Stimulated activated CD8-positive, alpha-beta memory T cell treated with anti-CD3 and anti-CD28 coated beads, Interleukin-12 subunit alpha, Interleukin-12 subunit beta, amount 100 ng/mL, for 1 hour (primary cell): ENCODE measurements around the gene SAG.
"Not testable (repeated sequence)": the region's sequence is repeated elsewhere in the genome, so short reads cannot be mapped to it uniquely, and the experiment has no call there.

Experiments
- DNase-seq: peaks from one replicate; pipeline ENCODE4 v3.0.0-alpha.2; 2020; ENCODE audit warnings: low read depth

SAG gene

DNA sequence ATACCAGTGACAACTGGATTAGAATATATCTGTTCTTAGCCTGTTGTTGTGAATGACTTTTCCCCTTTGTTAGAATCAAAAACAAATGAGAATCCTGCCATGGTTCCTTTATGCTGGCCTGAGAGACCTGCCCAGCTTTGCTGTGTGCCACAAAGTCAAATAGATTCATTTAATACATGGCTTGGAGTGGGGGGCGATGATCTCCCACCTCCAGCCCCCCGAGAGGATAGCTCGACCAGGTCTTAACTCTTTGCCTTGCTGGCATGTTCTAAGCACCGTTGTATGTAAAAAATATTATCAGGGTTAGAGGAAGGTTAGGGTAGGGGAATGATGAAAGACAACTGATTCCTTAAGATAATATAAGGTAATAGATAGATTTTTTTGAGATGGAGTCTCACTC lies 24.5 kb downstream of the SAG start:
- no peak for DNase-seq

DNA sequence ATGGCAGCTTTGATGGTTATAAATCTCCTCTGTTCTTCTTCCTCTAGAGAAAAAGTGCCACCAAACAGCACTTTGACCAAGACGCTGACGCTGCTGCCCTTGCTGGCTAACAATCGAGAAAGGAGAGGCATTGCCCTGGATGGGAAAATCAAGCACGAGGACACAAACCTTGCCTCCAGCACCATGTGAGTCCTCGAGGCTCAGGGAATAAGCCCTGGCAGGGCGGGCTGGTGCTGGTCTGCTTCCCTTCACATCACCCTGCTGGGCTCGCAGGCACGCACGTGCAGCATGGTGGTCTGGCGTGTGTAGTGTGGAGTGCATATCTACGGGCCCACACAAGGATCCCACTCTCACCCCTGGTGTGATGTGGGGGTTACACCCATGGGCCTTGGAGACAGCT lies 27.3 kb downstream of the SAG start:
- no peak for DNase-seq

DNA sequence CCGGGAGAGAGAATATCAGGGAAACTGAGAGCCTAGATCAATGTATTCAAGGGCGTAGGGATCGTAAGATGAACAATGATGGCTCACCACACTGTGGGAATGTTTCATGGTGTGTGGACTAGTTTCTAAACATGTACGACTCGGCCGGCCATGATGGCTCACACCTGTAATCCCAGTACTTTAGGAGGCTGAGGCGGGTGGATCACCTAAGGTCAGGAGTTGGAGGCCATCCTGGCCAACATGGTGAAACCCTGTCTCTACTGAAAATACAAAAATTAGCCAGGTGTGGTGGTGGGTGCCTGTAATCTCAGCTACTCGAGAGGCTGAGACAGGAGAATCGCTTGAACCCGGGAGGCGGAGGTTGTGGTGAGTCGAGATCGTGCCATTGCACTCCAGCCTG lies 28.5 kb downstream of the SAG start:
- DNase-seq = not testable (repeated sequence)

DNA sequence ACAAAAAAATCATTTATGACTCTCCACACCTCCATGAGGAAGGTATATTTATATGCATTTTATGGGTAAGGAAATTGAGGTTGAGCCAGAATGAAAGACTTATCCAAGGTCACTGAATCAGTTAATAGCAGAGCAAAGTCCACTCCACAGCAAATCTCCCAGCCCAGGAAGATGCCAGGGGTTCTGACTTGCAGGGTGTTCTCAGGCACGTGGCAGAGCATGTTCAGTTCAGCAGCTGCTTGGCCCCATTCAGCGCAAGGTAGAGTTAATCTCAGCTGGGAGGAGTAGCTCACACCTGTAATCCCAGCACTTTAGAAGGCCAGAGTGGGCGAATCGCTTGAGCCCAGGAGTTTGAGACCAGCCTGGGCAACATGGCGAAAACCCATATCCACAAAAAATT lies 28.9 kb downstream of the SAG start:
- no peak for DNase-seq

DNA sequence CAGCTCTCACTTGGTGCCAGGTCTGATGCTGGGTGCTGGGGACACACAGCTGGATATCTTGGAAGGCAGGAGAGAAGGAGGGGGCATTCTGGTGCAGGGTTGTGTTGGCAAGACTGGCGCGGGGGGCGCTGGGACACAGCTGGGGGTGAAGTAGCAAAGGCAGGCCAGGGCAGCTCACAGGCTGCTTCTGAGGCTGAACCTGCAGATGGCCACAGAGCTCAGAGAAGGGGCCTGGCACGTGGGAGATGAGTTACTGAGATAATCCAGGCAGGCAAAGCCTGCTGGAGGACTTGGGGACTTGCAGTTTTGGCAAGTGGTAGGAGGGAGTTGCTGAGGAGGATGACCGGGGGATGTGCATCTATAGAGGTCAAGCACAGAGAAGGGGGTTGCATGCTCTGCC lies 30.4 kb downstream of the SAG start:
- DNase-seq = no peak

DNA sequence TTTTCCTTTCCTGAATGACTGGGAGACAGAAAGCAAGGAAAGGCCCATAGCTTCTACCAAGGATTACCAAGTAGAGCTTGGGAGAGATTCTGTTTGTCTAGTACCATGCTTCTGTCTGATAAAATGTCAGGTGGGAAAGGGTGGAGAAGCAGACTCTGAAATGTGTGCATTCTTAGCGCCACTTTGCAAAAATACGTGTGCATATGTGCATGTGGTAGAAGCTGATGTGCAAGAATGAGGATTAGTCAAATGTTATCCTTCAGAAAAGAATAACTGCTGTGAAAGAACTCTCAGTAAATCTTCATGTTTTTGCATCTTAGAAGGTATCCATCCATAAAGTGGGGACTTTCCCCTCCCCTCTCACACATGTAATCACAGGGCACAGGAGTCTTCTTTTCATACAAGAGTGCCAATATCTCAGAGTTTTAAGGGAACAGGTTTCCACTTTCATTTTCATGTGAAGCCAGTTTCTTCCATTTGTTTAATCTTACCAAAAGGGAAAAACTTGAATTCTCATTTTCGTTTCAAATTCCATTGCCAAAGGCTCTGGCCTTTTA lies 31.3 kb downstream of the SAG start:
- DNase-seq = no peak

DNA sequence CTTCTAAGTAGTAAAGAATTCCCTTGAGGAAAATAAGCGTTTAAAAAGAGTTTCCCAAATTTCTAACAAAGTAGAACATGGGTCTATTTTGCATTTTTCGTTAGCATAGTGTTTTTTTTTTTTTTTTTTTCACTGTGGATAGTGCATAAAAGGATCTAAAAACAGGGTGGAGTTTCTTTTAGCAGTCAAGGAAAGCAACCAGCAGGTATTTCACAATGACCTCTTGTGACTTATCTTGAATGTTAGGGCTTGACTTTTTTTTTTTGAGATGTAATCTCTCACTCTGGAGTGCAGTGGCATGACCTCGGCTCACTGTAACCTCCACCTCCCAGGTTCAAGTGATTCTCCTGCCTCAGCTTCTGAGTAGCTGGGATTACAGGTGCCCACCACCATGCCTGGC lies 31.8 kb downstream of the SAG start:
- DNase-seq = no peak

DNA sequence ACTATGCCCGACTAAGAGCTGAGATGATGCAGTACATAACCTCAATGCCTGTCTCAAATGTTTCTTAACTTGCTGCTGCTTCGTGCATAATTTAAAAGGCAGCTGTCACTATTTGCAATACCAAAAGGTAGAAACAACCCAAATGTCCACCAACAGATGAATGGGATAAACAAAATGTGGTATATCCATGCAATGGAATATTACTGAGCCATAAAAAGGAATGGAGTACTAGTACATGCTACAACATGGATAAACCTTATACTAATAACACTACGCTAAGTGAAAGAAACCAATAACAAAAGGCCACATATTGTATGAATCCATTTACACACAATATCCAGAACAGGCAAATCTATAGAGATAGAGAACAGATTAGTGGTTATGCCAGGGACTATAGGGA lies 33.7 kb downstream of the SAG start:
- no peak for DNase-seq

DNA sequence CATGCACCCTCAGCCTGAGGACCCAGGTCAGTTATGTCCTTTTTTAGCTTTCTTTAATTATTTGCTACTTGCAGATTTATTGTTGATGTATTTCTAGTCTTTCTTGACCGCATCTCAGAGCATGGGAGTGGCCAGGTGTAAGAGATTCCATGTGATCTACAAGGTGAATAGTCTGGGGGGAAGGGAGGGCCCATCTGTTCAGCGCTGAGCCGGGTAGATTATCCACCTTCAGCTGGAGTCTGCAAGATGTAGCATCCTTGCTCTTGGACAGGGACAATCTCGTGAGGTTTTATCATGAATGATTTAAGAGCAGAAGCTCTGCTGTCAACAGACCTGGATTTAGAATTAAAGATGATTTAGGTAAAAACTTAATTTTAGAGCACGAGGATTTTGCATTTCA lies 34.7 kb downstream of the SAG start:
- no peak for DNase-seq

DNA sequence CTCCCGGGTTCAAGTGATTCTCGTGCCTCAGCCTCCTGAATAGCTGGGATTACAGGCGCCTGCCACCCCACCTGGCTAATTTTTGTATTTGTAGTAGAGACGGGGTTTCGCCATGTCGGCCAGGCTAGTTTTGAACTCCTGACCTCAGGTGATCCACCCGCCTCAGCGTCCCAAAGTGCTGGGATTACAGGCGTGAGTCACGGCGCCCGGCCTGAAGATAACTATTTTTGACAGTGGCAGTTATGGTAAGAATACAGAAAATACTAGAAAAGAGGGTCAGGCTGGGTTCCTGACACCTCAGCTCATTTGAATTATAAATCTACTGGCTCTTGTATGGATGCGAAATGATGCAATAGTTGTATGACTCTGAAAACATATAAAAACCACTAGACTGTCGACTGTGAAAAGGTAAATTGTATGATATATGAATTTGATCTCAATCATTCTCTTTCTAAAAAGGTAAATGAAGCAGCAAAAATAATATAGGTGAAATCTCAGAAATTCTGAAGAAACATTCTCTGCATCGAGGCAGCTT lies 35.6 kb downstream of the SAG start:
- no peak for DNase-seq

DNA sequence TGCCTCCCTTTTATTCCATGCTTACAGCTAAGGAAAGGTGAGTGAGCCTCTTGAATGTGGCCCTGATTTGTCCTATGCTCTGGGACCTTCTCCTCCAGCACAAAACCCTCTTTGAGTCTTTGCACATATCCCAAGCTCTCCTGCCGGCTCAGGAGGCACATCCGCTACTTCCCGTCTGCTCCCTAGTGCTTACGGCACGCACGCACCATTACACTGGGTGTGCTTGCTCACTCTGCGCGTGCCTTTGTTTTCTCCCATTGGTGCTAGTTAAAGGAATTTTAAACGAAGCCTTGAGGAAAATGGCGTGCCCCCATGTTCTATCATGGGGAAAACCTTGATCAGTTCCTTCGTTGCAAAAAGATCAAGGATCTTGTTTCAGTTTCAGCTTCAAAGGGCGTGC lies 38.8 kb downstream of the SAG start:
- DNase-seq = no peak

DNA sequence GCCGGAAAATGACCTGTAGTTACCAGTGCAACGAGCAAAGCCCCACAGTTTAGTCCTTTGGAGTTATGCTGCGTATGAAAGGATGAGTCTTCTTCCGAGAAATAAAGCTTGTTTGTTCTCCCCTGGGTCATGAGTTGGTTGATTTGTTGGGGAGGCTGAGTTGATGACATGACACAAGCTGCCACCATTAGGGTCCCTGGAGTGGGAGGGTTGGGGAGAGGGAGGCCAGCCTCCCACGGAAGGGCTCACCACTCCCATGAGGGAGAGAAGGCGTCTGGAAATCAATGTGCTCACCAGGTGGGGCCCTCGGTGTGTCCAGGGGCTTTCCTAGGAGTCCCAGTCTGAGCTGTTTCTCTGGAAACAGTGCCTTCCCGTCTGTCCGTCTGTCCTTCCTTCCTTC lies 39.3 kb downstream of the SAG start:
- DNase-seq = no peak

DNA sequence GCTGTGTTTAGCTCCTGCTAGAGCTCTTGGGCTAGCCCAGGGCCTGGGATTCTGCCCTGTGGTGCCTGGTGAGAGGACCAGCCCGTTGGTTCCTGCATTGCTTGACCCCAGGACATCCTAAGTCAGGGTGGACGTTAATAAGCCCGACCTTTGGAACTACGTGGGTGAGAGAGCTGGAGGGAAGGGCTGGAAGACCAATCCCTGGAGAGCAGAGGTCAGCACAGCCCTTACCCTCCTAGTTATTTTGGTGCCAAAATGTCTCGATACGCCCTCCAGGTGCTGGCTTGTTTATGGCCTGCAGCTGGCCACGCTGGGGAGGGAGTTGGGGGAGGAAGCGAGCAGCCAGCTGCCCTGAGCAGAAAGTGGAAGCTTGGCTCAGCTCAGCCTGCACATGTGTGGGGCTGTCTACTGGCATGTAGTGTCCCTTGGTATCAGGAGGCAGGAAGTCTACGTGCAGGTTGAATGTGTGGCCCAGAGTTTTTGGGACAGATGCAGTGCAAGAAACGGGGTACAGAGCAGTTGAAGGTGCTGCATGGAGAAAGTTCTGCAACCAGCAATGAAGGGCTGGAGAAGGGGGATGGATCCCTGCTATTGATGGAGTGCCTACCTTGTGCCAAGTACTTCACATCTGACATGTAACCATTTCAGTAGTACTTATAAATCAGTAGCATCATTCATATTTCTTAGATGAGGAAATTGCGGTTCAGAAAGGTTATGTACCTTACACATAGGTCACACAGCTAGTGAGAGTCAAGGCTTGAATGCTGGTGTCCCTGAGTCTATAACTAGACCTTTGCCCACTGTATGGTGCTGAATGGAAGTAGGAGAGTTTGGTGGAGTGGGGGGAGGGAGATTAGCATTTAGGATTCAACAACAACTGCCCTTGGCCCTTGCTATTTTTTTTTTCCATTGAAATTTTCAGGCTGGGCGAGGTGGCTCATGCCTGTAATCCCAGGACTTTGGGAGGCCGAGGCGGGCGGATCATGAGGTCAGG lies 41.7 kb downstream of the SAG start:
- DNase-seq = no peak

DNA sequence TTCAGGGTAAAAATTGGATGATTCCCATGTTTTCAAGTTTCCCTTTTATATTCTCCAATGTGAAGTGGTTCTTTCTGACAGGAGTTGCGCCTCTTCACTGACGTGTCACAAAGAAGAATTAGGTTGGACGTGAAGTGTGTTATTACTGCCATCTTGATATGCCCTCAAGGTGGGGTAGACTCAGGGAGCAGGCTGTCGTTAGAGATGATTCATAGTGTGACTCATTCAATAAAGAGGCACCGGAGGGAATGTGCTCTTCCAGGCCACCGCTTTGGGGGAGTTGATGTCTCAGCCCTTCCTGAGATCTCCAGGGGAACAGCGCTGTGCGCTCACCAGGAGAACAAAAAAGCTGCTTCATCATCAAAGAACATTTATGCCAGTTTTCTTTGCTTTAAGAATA lies 43.1 kb downstream of the SAG start:
- no peak for DNase-seq

DNA sequence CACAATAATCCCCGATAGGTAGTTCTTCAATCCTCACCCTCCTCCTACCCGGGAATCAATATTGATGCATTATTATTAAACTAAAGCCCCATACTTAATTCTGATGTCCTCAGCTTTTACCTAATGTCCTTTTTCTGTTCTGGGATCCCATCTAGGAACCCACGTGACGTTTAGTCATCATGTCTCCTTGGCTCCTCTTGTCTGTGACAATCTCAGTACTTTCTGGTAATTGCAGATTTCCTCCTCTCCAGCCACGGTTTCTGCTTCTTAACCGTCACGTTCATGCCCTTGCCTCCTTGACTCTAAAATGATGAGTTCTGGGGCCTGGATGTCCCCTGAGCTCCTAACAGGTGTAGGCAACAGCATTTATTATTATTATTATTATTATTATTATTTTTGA lies 43.8 kb downstream of the SAG start:
- DNase-seq = no peak

DNA sequence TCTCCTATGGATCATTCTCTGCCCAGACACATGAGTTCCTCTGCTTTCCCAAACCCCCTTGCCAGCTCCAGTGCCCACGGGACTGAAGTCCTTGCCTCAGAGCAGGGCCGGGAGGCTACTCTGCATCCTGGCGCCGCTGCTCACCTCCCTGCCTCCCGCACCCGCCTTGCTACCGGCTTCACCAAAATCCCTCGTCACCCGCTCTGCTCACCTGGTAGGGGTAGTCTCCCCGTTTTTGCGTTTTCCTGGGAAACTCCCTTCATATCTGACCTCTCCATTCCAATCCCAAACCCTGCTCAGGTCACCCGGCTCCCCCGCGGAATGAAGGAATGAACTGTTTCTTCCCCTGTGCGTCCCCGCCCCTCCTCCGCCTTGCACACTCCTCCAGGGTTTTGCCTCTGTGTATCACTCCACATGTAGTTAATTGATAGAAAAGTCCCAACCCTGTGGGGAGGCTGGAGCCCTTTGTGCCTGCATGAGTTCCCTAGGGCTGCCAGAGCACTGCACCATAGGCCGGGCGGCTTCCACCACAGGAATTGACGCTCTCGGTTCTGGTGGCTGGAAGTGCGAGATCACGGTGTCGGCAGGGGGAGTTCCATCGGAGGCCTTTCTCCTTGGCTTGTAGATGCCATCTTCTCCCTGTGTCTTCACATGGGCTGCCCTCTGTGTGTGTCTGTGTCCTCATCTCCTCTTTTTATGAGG lies 44.7 kb downstream of the SAG start:
- DNase-seq = no peak

DNA sequence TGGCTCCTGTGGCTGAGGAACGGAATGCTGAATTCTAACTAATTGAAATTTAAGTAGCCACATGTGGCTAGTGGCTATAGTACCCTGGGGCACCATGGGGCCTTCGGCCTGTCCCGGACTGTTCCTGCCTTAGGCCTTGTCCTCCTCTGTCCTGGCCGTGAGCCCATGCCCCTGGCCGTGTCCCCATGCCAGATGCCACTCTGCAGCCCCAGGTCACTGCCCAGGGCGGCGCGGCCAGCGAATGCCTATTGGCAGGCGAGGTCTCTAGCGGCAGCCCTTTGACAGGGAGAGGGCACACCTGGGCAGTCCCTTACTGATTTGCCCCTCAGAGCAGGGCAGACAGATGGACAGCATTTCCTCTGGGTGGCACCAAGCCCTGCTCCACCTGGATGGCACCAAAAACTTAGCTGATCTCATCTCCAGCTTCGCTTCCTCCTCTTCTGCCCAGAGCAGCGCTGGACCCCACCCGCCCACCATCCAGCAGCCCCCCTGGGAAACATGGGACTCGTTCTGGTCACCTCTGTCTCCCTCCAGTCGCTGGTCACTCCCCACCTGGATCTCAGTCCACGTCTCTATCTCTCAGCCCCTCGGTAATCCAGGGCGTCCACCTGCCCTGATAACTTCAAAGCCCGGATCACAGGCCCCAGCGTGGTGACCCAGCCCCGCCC lies 45.6 kb downstream of the SAG start:
- no peak for DNase-seq

DNA sequence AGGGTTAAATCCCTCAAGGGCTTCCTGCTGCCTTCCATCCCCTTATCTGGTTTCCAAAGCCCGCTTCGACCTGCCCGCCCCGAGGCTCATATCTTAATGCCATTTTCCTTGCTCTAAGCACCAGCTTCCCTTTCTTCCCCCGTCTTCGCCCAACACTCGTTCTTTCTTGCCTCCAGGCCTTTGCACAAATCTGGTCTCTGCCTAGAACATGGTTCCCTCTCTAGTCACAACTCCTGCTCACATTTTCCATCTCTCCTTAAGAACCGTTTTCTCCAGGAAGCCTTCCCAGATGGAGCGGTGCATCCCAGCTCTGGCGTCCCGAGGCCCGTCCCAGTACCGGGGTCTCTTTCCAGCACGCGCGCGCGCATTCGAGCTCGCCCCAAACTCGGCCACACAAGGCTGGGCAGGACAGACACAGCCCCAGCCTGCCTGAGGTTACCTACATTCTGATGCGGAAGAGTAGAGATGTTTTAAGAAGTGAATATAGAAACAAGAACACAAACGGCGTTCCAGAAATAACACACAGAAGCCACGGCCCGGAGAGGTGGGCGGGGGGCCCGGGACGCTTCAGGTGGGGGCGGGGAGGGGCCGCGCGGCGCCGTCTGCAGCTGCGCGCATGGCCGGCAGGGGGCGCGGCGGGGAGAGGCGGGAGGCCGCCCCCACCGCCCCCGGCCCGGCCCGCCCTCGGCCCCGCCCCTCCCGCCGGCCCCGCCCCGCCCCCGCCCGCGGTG lies 46.3 kb downstream of the SAG start, which contains the start of gene DGKD:
Gene DGKD, plus strand, starts transcription at position 726 of the 731 bp plus-strand sequence. CDS start 25 bp downstream, outside the sequence.
- DNase-seq = peak; percentile 54

DNA sequence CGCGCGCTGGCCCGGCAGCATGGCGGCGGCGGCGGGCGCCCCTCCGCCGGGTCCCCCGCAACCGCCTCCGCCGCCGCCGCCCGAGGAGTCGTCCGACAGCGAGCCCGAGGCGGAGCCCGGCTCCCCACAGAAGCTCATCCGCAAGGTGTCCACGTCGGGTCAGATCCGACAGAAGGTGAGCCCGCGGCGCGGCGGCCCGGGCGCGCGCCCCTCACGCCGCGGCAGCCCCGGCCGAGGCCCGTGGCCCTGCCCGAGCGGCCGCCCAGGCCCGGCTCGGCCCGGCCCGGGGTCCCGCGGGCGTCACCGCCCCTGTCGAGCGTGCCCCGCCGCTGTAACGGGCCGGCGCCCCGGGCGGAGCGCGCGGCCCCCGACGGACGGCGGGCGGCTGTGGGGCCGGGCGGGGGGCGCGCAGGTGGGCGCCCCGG lies 46.9 kb downstream of the SAG start:
- no peak for DNase-seq

DNA sequence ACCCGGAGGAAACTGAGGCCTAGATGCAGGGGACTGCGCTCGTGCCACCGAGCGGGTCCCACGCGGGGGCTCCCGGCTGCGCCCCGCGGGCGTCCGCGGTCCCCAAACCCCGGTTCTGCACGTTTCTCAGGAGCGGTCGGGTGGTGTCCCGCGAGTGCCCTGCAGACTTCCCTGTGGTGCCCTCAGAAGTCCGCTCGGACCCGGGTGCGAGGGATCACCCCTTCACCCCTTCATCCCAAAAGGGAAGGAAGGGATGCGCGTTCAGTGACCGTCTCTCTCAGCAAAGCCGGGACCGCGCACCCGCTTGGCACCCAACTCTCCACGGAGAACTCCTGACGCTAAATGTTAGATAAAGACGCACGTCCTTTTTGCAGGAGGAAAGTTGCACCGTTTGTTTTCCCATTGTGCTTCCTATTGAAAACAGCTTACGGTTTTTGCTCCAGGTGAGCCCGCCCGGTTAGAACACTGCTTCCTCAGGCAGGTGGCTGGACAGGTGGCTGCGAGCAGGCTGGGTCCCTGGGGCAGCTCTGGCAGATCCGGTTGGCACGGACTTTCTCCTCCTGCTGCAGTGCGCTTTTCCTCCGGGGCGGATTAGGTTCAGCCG lies 47.5 kb downstream of the SAG start:
- DNase-seq = no peak

DNA sequence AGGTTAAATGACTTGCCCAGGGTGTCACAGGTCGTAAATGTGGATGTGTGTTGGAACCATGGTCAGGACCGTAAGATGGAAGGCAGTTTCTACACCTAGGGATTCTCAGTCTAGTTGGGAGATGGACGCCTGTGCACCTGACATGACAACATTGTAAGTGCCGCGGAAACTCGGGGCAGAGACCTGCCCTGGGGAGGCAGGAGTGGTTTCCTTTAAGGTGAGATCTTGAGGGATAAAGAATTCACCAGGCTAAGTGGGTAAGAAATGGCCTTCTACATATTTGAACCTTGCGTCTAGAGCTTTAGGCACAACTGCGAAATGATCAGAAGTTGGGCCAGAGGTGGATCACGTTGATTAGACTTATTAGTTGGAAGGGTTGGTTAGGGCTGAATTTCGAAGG lies 48.3 kb downstream of the SAG start:
- no peak for DNase-seq
